Fibroblast of lung (primary cell): ENCODE results near the gene TXNRD2. TPM values are rescaled to one million over a fixed set of nuclear protein-coding genes. Genes with fewer than 3 reads are reported as not detected.

Experiments used
- DNase-seq, 2 donors: peaks; one replicate each; pipeline versions ENCODE4 v3.0.0 to v3.0.0-alpha.2; 2010; ENCODE audit warnings: low read depth in 2 of 2
- H2AFZ ChIP-seq: 2 replicates; pipeline ENCODE4 v1.5.1; 2012; ENCODE audit warnings: low read length, control low read depth, inconsistent platforms
- H3K27ac ChIP-seq: 2 replicates; pipeline ENCODE4 v1.5.1; 2011; ENCODE audit warnings: low read length, control low read depth; ENCODE audit not compliant: insufficient read depth
- H3K27me3 ChIP-seq: 2 replicates; pipeline ENCODE4 v1.5.1; 2011; ENCODE audit warnings: mild to moderate bottlenecking, low read length; ENCODE audit not compliant: control insufficient read depth, insufficient read depth
- H3K36me3 ChIP-seq: 2 replicates; pipeline ENCODE4 v1.5.1; 2011; ENCODE audit warnings: low read length; ENCODE audit not compliant: control insufficient read depth, insufficient read depth
- H3K4me1 ChIP-seq: 2 replicates; pipeline ENCODE4 v1.5.1; 2011; ENCODE audit warnings: low read length; ENCODE audit not compliant: control insufficient read depth, insufficient read depth; ENCODE audit errors: extremely low read depth
- H3K4me2 ChIP-seq: 2 replicates; pipeline ENCODE4 v1.5.1; 2011; ENCODE audit warnings: low read length, control low read depth; ENCODE audit not compliant: insufficient read depth; ENCODE audit errors: extremely low read depth
- H3K4me3 ChIP-seq, 4 experiments: fragments of 200-600 bp in 1 of 4; sonication (generic) in 1 of 4; replicated peaks in 1 of 4; 2 replicates each; pipeline ENCODE4 v1.5.1; 2011 to 2016; ENCODE audit warnings: low read length in 4 of 4, low read depth in 3 of 4, mild to moderate bottlenecking in 3 of 4, control low read depth in 2 of 4, inconsistent platforms in 1 of 4, mixed read lengths in 1 of 4; ENCODE audit not compliant: insufficient read depth in 1 of 4; ENCODE audit errors: control extremely low read depth in 1 of 4
- H3K79me2 ChIP-seq: 2 replicates; pipeline ENCODE4 v1.5.1; 2012; ENCODE audit warnings: mild to moderate bottlenecking, low read length, inconsistent platforms; ENCODE audit not compliant: control insufficient read depth, insufficient read depth
- H3K9ac ChIP-seq: 2 replicates; pipeline ENCODE4 v1.5.1; 2011; ENCODE audit warnings: mild to moderate bottlenecking, low read length, control low read depth; ENCODE audit not compliant: insufficient read depth
- H3K9me3 ChIP-seq: 2 replicates; pipeline ENCODE4 v1.5.1; 2012; ENCODE audit warnings: low read depth, low read length; ENCODE audit not compliant: control insufficient read depth, insufficient read depth
- H4K20me1 ChIP-seq: 2 replicates; pipeline ENCODE4 v1.5.1; 2011; ENCODE audit warnings: low read length; ENCODE audit not compliant: control insufficient read depth, insufficient read depth; ENCODE audit errors: extremely low read depth
- CTCF ChIP-seq, 2 donors: IDR thresholded peaks in 1 of 2; conservative IDR thresholded peaks in 1 of 2; 1 replicate in 1 of 2; 2 replicates in 1 of 2; pipeline ENCODE4 v1.5.1; 2011 to 2012; ENCODE audit warnings: low read length in 2 of 2, control low read depth in 1 of 2, inconsistent platforms in 1 of 2, low read depth in 1 of 2, mild to moderate bottlenecking in 1 of 2
- EZH2 ChIP-seq: IDR thresholded peaks from 2 replicates; pipeline ENCODE4 v1.5.1; 2012; ENCODE audit warnings: low read length, control low read depth, mild to moderate bottlenecking; ENCODE audit errors: missing control alignments
- polyA plus RNA-seq, 2 donors: library from polyadenylated mRNA; depleted of rRNA in 1 of 2; stranded (reverse) in 1 of 2; unstranded in 1 of 2; fragments of >200 nt; gene quantifications; 2 replicates each; pipeline ENCODE4 v1.2.1, GENCODE V29; 2011 to 2012; ENCODE audit warnings: missing spikeins in 1 of 2
- total RNA-seq: library from RNA; depleted of rRNA; stranded (reverse); fragments of >200 nt; gene quantifications from 2 replicates; pipeline ENCODE4 v1.2.1, GENCODE V29; 2014

TXNRD2 gene
- total and polyA plus RNA-seq, 2 donors (not counting 1 experiment from before 2014, with no cell fraction given) = 13.2 to 30.7 TPM

- Histone ChIP-seq H3K9me3 (no peaks in the 10 kb centered on the region), H3K4me3 (no peak overlapping the region), H3K36me3 (peaks cover 2% of the 10 kb centered on the region), H3K27me3 (no peaks in the 10 kb centered on the region), H2AFZ (no peak overlapping the region), H3K79me2 (no peaks in the 10 kb centered on the region), H3K27ac (no peak overlapping the region), H3K4me2 (no peak overlapping the region), H4K20me1 (no peaks in the 10 kb centered on the region), H3K4me1 (no peaks in the 10 kb centered on the region), H3K9ac (no peak overlapping the region)
- no peak for DNase-seq
- TF ChIP-seq EZH2 (no peak), CTCF (conservative IDR thresholded peaks at IDR 0.05 in 1 of 2, IDR thresholded peaks at IDR 0.05 in 1 of 2; ENCODE audit: low read depth in 1 of 2, low read length in 2 of 2) (no peak)
Observed at GRCh38 chr22:19828035-19828401, 113.6 kb downstream of the TXNRD2 start.

GRCh38 chr22:19827341-19828034 is 114.1 kb downstream of the TXNRD2 start:
- Histone ChIP-seq H3K4me3 (no peak overlapping the region), H3K79me2 (no peaks in the 10 kb centered on the region), H2AFZ (no peak overlapping the region), H4K20me1 (no peaks in the 10 kb centered on the region), H3K9ac (no peak overlapping the region), H3K36me3 (peaks cover 2% of the 10 kb centered on the region), H3K9me3 (no peaks in the 10 kb centered on the region), H3K27me3 (no peaks in the 10 kb centered on the region), H3K27ac (no peak overlapping the region), H3K4me1 (no peaks in the 10 kb centered on the region), H3K4me2 (no peak overlapping the region)
- TF ChIP-seq EZH2 (no peak), CTCF (conservative IDR thresholded peaks at IDR 0.05 in 1 of 2, IDR thresholded peaks at IDR 0.05 in 1 of 2; ENCODE audit: low read depth in 1 of 2, low read length in 2 of 2) (no peak)
- DNase-seq = peak in 1 of 2 donors; percentile 44

- Histone ChIP-seq H3K9ac (no peak overlapping the region), H3K9me3 (no peaks in the 10 kb centered on the region), H3K27ac (no peak overlapping the region), H3K79me2 (no peaks in the 10 kb centered on the region), H2AFZ (no peak overlapping the region), H4K20me1 (no peaks in the 10 kb centered on the region), H3K4me2 (no peak overlapping the region), H3K36me3 (peaks cover 2% of the 10 kb centered on the region), H3K27me3 (no peaks in the 10 kb centered on the region), H3K4me3 (no peak overlapping the region), H3K4me1 (no peaks in the 10 kb centered on the region)
- DNase-seq = no peak
- TF ChIP-seq CTCF (conservative IDR thresholded peaks at IDR 0.05 in 1 of 2, IDR thresholded peaks at IDR 0.05 in 1 of 2; ENCODE audit: low read depth in 1 of 2, low read length in 2 of 2) (no peak), EZH2 (no peak)
Observed at GRCh38 chr22:19826619-19826950, 115.0 kb downstream of the TXNRD2 start.
